ENCODE data around the gene MRPL21.

MRPL21 gene

DNA sequence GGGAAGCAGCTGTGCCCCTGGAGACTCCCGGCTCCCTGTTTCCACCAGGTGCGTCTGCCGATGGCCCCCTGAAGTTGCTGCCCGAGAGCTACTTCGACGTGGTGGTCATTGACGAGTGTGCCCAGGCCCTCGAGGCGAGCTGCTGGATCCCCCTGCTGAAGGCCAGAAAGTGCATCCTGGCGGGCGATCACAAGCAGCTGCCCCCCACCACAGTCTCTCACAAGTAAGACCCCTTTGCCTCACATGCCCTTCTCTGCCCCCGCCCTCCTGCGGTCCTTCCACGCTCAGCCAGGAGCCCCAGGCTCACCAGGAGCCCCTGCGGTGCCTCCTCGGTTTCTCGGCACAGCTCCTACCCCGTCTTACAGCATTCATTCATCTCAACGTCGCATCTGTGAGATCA is 25.5 kb upstream of the MRPL21 start:
- Histone ChIP-seq H3K27me3 (ENCODE audit: control insufficient read depth in 1 of 2, insufficient read depth in 2 of 2, low read length in 2 of 2) (no peaks in the 10 kb centered on the region), H3K4me3 (ENCODE audit: low read depth in 1 of 2, low read length in 2 of 2) (no peak overlapping the region), H3K36me3 (ENCODE audit: control insufficient read depth in 1 of 2, insufficient read depth in 2 of 2, low read length in 2 of 2) (peaks cover 42 to 79% of the 10 kb centered on the region in 2 donors), H3K9me3 (ENCODE audit: control insufficient read depth in 1 of 2, low read length in 2 of 2) (peaks cover 13 to 19% of the 10 kb centered on the region in 2 donors), H3K4me1 (ENCODE audit: control insufficient read depth in 1 of 2, insufficient read depth in 2 of 2, low read length in 2 of 2) (no peaks in the 10 kb centered on the region), H3K9ac (ENCODE audit: low read depth in 1 of 2, low read length in 2 of 2) (no peak overlapping the region), H3K27ac (ENCODE audit: low read depth, low read length) (no peak overlapping the region)

GRCh38 chr11:68928136-68928880 is 24.7 kb upstream of the MRPL21 start:
- Histone ChIP-seq H3K9me3 (ENCODE audit: control insufficient read depth in 1 of 2, low read length in 2 of 2) (peaks cover 13 to 20% of the 10 kb centered on the region in 2 donors), H3K27me3 (ENCODE audit: control insufficient read depth in 1 of 2, insufficient read depth in 2 of 2, low read length in 2 of 2) (no peaks in the 10 kb centered on the region), H3K27ac (ENCODE audit: low read depth, low read length) (no peak overlapping the region), H3K4me3 (ENCODE audit: low read depth in 1 of 2, low read length in 2 of 2) (no peak overlapping the region), H3K9ac (ENCODE audit: low read depth in 1 of 2, low read length in 2 of 2) (no peak overlapping the region), H3K36me3 (ENCODE audit: control insufficient read depth in 1 of 2, insufficient read depth in 2 of 2, low read length in 2 of 2) (peaks cover 37 to 80% of the 10 kb centered on the region in 2 donors), H3K4me1 (ENCODE audit: control insufficient read depth in 1 of 2, insufficient read depth in 2 of 2, low read length in 2 of 2) (no peaks in the 10 kb centered on the region)

DNA sequence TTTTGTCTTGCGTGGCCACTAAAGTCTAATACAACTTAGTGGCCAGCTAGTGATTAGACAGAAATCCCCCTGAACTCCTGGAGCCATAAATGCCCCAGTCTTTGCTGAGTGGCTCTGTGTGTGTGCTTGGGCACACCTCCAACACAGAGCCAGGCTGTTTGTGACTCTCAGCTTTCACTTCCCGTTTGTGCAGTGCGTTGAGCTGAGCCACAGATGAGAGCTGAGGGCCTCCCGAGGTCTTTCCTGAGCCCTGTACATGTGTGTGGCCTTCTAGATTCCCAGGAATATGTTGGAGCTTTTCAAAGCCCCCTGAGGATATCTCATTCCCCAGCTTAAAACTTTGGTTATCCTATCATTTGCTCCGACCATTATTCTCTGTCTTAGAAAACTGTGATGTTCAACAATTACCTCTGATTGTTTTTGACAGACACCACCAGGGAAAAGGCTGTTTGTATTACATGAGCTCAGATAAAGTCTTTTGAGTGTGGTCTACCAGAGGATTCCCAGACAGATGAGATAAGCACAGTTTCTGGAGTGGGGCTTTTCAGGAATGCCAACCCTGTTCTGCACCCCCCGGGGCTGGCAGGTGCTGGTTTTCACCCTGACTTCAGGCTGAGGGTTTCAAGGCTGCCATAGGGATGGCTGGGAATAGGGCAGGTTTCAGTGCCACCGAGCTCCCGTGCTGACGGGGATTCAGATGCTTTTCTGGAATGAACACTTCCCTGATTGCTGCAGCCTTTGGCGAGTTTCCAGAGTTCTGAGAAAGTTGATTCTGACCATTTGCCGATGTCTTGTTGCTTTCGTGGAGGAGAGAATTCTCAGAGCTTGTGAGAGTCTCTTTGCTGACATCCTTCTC is 23.9 kb upstream of the MRPL21 start:
- Histone ChIP-seq H3K4me3 (ENCODE audit: low read depth in 1 of 2, low read length in 2 of 2) (no peak overlapping the region), H3K9me3 (ENCODE audit: control insufficient read depth in 1 of 2, low read length in 2 of 2) (peaks cover 13 to 20% of the 10 kb centered on the region in 2 donors), H3K9ac (ENCODE audit: low read depth in 1 of 2, low read length in 2 of 2) (no peak overlapping the region), H3K4me1 (ENCODE audit: control insufficient read depth in 1 of 2, insufficient read depth in 2 of 2, low read length in 2 of 2) (no peaks in the 10 kb centered on the region), H3K27ac (ENCODE audit: low read depth, low read length) (no peak overlapping the region), H3K27me3 (ENCODE audit: control insufficient read depth in 1 of 2, insufficient read depth in 2 of 2, low read length in 2 of 2) (no peaks in the 10 kb centered on the region), H3K36me3 (ENCODE audit: control insufficient read depth in 1 of 2, insufficient read depth in 2 of 2, low read length in 2 of 2) (peaks cover 33 to 75% of the 10 kb centered on the region in 2 donors)

GRCh38 chr11:68925611-68926010 is 22.0 kb upstream of the MRPL21 start:
- H3K9ac ChIP-seq (ENCODE audit: low read depth in 1 of 2, low read length in 2 of 2) = no peak overlapping the region
- no peak overlapping the region for H3K4me3 ChIP-seq (ENCODE audit: low read depth in 1 of 2, low read length in 2 of 2)
- H3K27ac ChIP-seq (ENCODE audit: low read depth, low read length) = no peak overlapping the region
- no peaks in the 10 kb centered on the region for H3K27me3 ChIP-seq (ENCODE audit: control insufficient read depth in 1 of 2, insufficient read depth in 2 of 2, low read length in 2 of 2)
- no peaks in the 10 kb centered on the region for H3K4me1 ChIP-seq (ENCODE audit: control insufficient read depth in 1 of 2, insufficient read depth in 2 of 2, low read length in 2 of 2)
- H3K36me3 ChIP-seq (ENCODE audit: control insufficient read depth in 1 of 2, insufficient read depth in 2 of 2, low read length in 2 of 2) = peaks cover 39 to 79% of the 10 kb centered on the region in 2 donors
- H3K9me3 ChIP-seq (ENCODE audit: control insufficient read depth in 1 of 2, low read length in 2 of 2) = peaks cover 13 to 20% of the 10 kb centered on the region in 2 donors

- no peaks in the 10 kb centered on the region for H3K4me1 ChIP-seq (ENCODE audit: control insufficient read depth in 1 of 2, insufficient read depth in 2 of 2, low read length in 2 of 2)
- no peak overlapping the region for H3K9ac ChIP-seq (ENCODE audit: low read depth in 1 of 2, low read length in 2 of 2)
- H3K27ac ChIP-seq (ENCODE audit: low read depth, low read length) = no peak overlapping the region
- peaks cover 36 to 78% of the 10 kb centered on the region in 2 donors for H3K36me3 ChIP-seq (ENCODE audit: control insufficient read depth in 1 of 2, insufficient read depth in 2 of 2, low read length in 2 of 2)
- no peaks in the 10 kb centered on the region for H3K27me3 ChIP-seq (ENCODE audit: control insufficient read depth in 1 of 2, insufficient read depth in 2 of 2, low read length in 2 of 2)
- H3K4me3 ChIP-seq (ENCODE audit: low read depth in 1 of 2, low read length in 2 of 2) = no peak overlapping the region
- peaks cover 13 to 20% of the 10 kb centered on the region in 2 donors for H3K9me3 ChIP-seq (ENCODE audit: control insufficient read depth in 1 of 2, low read length in 2 of 2)
Measured at GRCh38 chr11:68924073-68924925, 20.7 kb upstream of the MRPL21 start.

- H3K27ac ChIP-seq (ENCODE audit: low read depth, low read length) = no peak overlapping the region
- peaks cover 13 to 20% of the 10 kb centered on the region in 2 donors for H3K9me3 ChIP-seq (ENCODE audit: control insufficient read depth in 1 of 2, low read length in 2 of 2)
- no peak overlapping the region for H3K9ac ChIP-seq (ENCODE audit: low read depth in 1 of 2, low read length in 2 of 2)
- H3K4me1 ChIP-seq (ENCODE audit: control insufficient read depth in 1 of 2, insufficient read depth in 2 of 2, low read length in 2 of 2) = no peaks in the 10 kb centered on the region
- H3K4me3 ChIP-seq (ENCODE audit: low read depth in 1 of 2, low read length in 2 of 2) = no peak overlapping the region
- H3K36me3 ChIP-seq (ENCODE audit: control insufficient read depth in 1 of 2, insufficient read depth in 2 of 2, low read length in 2 of 2) = peaks cover 33 to 72% of the 10 kb centered on the region in 2 donors
- H3K27me3 ChIP-seq (ENCODE audit: control insufficient read depth in 1 of 2, insufficient read depth in 2 of 2, low read length in 2 of 2) = no peaks in the 10 kb centered on the region
Measured at GRCh38 chr11:68923614-68924013, 20.0 kb upstream of the MRPL21 start.

DNA sequence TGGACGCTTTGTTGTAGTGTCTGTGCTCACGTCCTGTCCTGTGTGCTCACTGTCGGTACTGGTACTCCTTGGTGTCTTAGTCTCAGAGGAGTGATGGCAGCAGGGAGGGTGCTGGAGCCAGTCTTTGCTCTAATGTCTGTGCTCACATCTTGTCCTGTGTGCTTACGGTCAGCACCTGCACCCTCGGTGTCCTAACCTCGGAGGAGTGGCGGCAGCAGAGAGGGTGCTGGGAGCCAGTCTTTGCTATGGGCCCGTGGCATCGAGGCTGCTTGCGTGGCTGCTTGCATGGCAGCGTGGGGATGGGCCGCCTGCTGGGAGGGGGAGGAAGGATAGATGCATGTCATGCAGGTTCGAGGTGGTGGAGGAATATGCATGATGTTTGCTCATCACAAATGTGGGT is 12.8 kb upstream of the MRPL21 start:
- H3K36me3 ChIP-seq (ENCODE audit: control insufficient read depth in 1 of 2, insufficient read depth in 2 of 2, low read length in 2 of 2) = peaks cover 23 to 72% of the 10 kb centered on the region in 2 donors
- no peak overlapping the region for H3K9ac ChIP-seq (ENCODE audit: low read depth in 1 of 2, low read length in 2 of 2)
- no peak overlapping the region for H3K4me3 ChIP-seq (ENCODE audit: low read depth in 1 of 2, low read length in 2 of 2)
- H3K4me1 ChIP-seq (ENCODE audit: control insufficient read depth in 1 of 2, insufficient read depth in 2 of 2, low read length in 2 of 2) = no peaks in the 10 kb centered on the region
- H3K27ac ChIP-seq (ENCODE audit: low read depth, low read length) = no peak overlapping the region
- no peaks in the 10 kb centered on the region for H3K27me3 ChIP-seq (ENCODE audit: control insufficient read depth in 1 of 2, insufficient read depth in 2 of 2, low read length in 2 of 2)
- H3K9me3 ChIP-seq (ENCODE audit: control insufficient read depth in 1 of 2, low read length in 2 of 2) = no peaks in the 10 kb centered on the region

DNA sequence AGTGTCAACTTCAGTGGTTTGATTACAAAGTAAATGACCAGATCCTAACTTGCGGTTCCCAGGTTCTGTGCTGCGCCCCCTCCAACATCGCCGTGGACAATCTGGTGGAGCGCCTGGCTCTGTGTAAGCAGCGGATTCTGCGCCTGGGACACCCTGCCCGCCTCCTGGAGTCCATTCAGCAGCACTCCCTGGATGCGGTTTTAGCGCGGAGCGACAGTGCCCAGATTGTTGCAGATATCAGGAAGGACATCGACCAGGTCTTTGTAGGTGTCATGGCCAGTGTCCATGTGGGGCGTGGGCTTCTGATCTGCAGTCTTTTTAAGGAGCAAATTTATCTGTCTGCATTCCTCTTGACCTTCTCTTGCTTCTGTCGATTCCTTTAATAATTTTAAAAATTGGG is 11.1 kb upstream of the MRPL21 start:
- H3K36me3 ChIP-seq (ENCODE audit: control insufficient read depth in 1 of 2, insufficient read depth in 2 of 2, low read length in 2 of 2) = peaks cover 35 to 75% of the 10 kb centered on the region in 2 donors
- no peak overlapping the region for H3K9ac ChIP-seq (ENCODE audit: low read depth in 1 of 2, low read length in 2 of 2)
- no peak overlapping the region for H3K4me3 ChIP-seq (ENCODE audit: low read depth in 1 of 2, low read length in 2 of 2)
- H3K27me3 ChIP-seq (ENCODE audit: control insufficient read depth in 1 of 2, insufficient read depth in 2 of 2, low read length in 2 of 2) = no peaks in the 10 kb centered on the region
- H3K9me3 ChIP-seq (ENCODE audit: control insufficient read depth in 1 of 2, low read length in 2 of 2) = no peaks in the 10 kb centered on the region
- H3K4me1 ChIP-seq (ENCODE audit: control insufficient read depth in 1 of 2, insufficient read depth in 2 of 2, low read length in 2 of 2) = no peaks in the 10 kb centered on the region
- no peak overlapping the region for H3K27ac ChIP-seq (ENCODE audit: low read depth, low read length)

- H3K27me3 ChIP-seq (ENCODE audit: control insufficient read depth in 1 of 2, insufficient read depth in 2 of 2, low read length in 2 of 2) = no peaks in the 10 kb centered on the region
- H3K4me3 ChIP-seq (ENCODE audit: low read depth in 1 of 2, low read length in 2 of 2) = no peak overlapping the region
- no peaks in the 10 kb centered on the region for H3K9me3 ChIP-seq (ENCODE audit: control insufficient read depth in 1 of 2, low read length in 2 of 2)
- H3K4me1 ChIP-seq (ENCODE audit: control insufficient read depth in 1 of 2, insufficient read depth in 2 of 2, low read length in 2 of 2) = no peaks in the 10 kb centered on the region
- H3K27ac ChIP-seq (ENCODE audit: low read depth, low read length) = no peak overlapping the region
- no peak overlapping the region for H3K9ac ChIP-seq (ENCODE audit: low read depth in 1 of 2, low read length in 2 of 2)
- H3K36me3 ChIP-seq (ENCODE audit: control insufficient read depth in 1 of 2, insufficient read depth in 2 of 2, low read length in 2 of 2) = peaks cover 34 to 76% of the 10 kb centered on the region in 2 donors
Measured at GRCh38 chr11:68913188-68913587, 9.6 kb upstream of the MRPL21 start.

All from duodenal mucosa (tissue), 2 donors.